Prostate gland (tissue), 2 donors: ENCODE results near the gene TEX52.

ENCODE experiments used
- CTCF ChIP-seq, 4 experiments: fragments of 200-600 bp in 2 of 4; fragments of 450-650 bp in 2 of 4; sonication (generic) in 2 of 4; IDR thresholded peaks; 1 replicate in 3 of 4; 2 replicates in 1 of 4; pipeline ENCODE4 v1.5.1; 2016 to 2019; ENCODE audit warnings: antibody characterized with exemption in 4 of 4, mild to moderate bottlenecking in 2 of 4, moderate library complexity in 2 of 4
- POLR2A ChIP-seq: fragments of 450-650 bp; IDR thresholded peaks from one replicate; pipeline ENCODE4 v1.6.1; 2016; ENCODE audit warnings: antibody characterized with exemption, mild to moderate bottlenecking

- no peak for TF ChIP-seq POLR2A
- TF ChIP-seq CTCF (IDR thresholded peaks at IDR 0.05), result no peak
These were observed 31.7 kb downstream of the TEX52 start for GRCh38 chr12:2825132-2825531.
